Measurements from ENCODE around the gene KRTAP10-12.

DNA sequence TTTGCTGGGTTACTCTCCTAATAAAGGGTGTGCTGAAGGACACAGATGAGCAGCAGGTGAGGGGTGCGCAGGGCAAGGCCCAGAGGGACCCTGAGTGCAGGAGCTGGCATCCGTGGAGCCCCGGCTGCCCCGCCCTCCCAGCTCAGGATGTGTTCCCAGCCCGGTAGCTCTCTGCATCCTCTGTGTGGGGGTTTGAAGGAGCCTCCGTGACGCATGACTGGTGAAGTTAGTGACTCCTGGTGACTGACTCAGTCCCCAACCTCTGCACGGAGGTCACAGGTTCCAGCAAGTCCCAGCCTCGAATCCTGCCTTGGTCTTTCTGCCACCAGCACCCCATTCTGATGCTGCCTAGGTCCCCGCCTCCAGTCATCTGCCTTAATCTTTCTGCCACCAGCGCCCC, 36.0 kb downstream of the KRTAP10-12 start:
- TF ChIP-seq MXI1 (IDR thresholded peaks at IDR 0.05; ENCODE audit: low read depth, low read length) (no peak), BHLHE40 (IDR thresholded peaks at IDR 0.05; ENCODE audit: borderline replicate concordance in 1 of 2, low read depth in 2 of 2, low read length in 1 of 2) (no peak)
